ENCODE data around the gene UBE2H. TPM values are rescaled to one million over a fixed set of nuclear protein-coding genes. Genes with fewer than 3 reads are reported as not detected.

Gene UBE2H
- polyA plus RNA-seq, 1 of the 3 experiments (the other 2 are of a cell fraction), result 129 TPM

GRCh38 chr7:129998446-129998845, 45.7 kb upstream of the UBE2H start:
- Histone ChIP-seq H3K9me2 (no peaks in the 10 kb centered on the region), H3K36me3 (replicated peaks in 1 of 2; ENCODE audit: control insufficient read depth in 1 of 2, insufficient read depth in 2 of 2, low read length in 1 of 2) (no peaks in the 10 kb centered on the region), H3K9ac (no peak overlapping the region), H2AFZ (ENCODE audit: low read depth) (no peak overlapping the region), H3K27ac (ENCODE audit: low read depth in 2 of 2, low read length in 1 of 2) (no peak overlapping the region), H3K9me3 (no peaks in the 10 kb centered on the region), H3F3A (replicated peaks; ENCODE audit: insufficient read depth) (no peaks in the 10 kb centered on the region), H3K4me3 (ENCODE audit: low read depth in 2 of 2, low read length in 1 of 2) (no peak overlapping the region), H3K79me2 (ENCODE audit: insufficient read depth) (no peaks in the 10 kb centered on the region), H3K27me3 (ENCODE audit: insufficient read depth) (no peaks in the 10 kb centered on the region), H4K20me1 (ENCODE audit: insufficient read depth) (no peaks in the 10 kb centered on the region), H3K4me2 (no peak overlapping the region), H3K4me1 (ENCODE audit: control insufficient read depth in 1 of 2, insufficient read depth in 2 of 2, low read depth in 1 of 2, low read length in 1 of 2) (no peaks in the 10 kb centered on the region)
- CTCF ChIA-PET, result interaction anchor here (1.9 kb wide), 1 partner anchor 173 kb away, joined by 6 read pairs; no protein-coding TSS in a partner anchor
- TF ChIP-seq EZH2phosphoT487 (IDR thresholded peaks at IDR 0.05; ENCODE audit: borderline replicate concordance, low read depth) (no peak), ZBTB33 (IDR thresholded peaks at IDR 0.05; ENCODE audit: borderline replicate concordance, low read depth) (no peak), CHD2 (IDR thresholded peaks at IDR 0.05; ENCODE audit: low read length, partially characterized antibody) (no peak), ELF1 (IDR thresholded peaks at IDR 0.05) (no peak)
- TF ChIP-seq, protein P1, sequence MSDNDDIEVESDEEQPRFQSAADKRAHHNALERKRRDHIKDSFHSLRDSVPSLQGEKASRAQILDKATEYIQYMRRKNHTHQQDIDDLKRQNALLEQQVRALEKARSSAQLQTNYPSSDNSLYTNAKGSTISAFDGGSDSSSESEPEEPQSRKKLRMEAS (IDR thresholded peaks at IDR 0.05; ENCODE audit: low read depth), result no peak
- no peak for DNase-seq
- POLR2A ChIA-PET, result no interaction called here
- WGBS (ENCODE audit: low lambda C conversion rate), result 96% methylated on average over 5 of the region's 5 CpGs

DNA sequence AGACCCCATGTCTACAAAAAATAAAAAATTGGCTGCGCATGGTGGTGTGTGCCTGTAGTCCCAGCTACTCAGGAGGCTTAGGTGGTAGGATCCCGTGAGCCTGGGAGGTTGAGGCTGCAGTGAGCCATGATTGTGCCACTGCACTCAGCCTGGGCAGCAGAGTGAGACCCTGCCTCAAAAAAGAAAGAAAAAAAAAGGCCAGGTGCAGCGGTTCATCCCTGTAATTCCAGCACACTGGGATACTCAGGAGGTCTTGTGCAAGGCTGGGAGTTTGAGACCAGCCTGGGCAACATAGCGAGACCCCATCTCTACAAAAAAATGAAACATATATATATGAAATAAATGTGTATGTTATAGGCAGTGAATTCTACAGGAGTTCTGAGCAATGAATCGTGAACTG, 44.5 kb upstream of the UBE2H start:
- Histone ChIP-seq H2AFZ (ENCODE audit: low read depth) (no peak overlapping the region), H3K9ac (no peak overlapping the region), H3K9me3 (no peaks in the 10 kb centered on the region), H3K36me3 (replicated peaks in 1 of 2; ENCODE audit: control insufficient read depth in 1 of 2, insufficient read depth in 2 of 2, low read length in 1 of 2) (no peaks in the 10 kb centered on the region), H3K27me3 (ENCODE audit: insufficient read depth) (no peaks in the 10 kb centered on the region), H3K79me2 (ENCODE audit: insufficient read depth) (no peaks in the 10 kb centered on the region), H4K20me1 (ENCODE audit: insufficient read depth) (no peaks in the 10 kb centered on the region), H3K4me3 (ENCODE audit: low read depth in 2 of 2, low read length in 1 of 2) (no peak overlapping the region), H3K9me2 (no peaks in the 10 kb centered on the region), H3F3A (replicated peaks; ENCODE audit: insufficient read depth) (no peaks in the 10 kb centered on the region), H3K4me2 (no peak overlapping the region), H3K27ac (ENCODE audit: low read depth in 2 of 2, low read length in 1 of 2) (no peak overlapping the region), H3K4me1 (ENCODE audit: control insufficient read depth in 1 of 2, insufficient read depth in 2 of 2, low read depth in 1 of 2, low read length in 1 of 2) (no peaks in the 10 kb centered on the region)
- ChIA-PET CTCF (interaction anchor here (0.7 to 1.7 kb wide), 2 partner anchors 13 to 15 kb away, joined by 3 read pairs; no protein-coding TSS in a partner anchor), POLR2A (no interaction called here)
- TF ChIP-seq ZBTB33 (IDR thresholded peaks at IDR 0.05; ENCODE audit: borderline replicate concordance, low read depth), result no peak
- WGBS (ENCODE audit: low lambda C conversion rate), result 74% methylated on average over 5 of the region's 5 CpGs
- DNase-seq, result no peak

- H4K20me1 ChIP-seq (ENCODE audit: insufficient read depth), result no peaks in the 10 kb centered on the region
- no peaks in the 10 kb centered on the region for H3K36me3 ChIP-seq (replicated peaks in 1 of 2; ENCODE audit: control insufficient read depth in 1 of 2, insufficient read depth in 2 of 2, low read length in 1 of 2)
- no peak overlapping the region for H2AFZ ChIP-seq (ENCODE audit: low read depth)
- no peak overlapping the region for H3K27ac ChIP-seq (ENCODE audit: low read depth in 2 of 2, low read length in 1 of 2)
- CTCF ChIA-PET, result interaction anchor here (0.8 to 1.1 kb wide), 3 partner anchors 10 to 160 kb away, joined by 3 read pairs; no protein-coding TSS in a partner anchor
- 89% methylated on average over 8 of the region's 8 CpGs for WGBS (ENCODE audit: low lambda C conversion rate)
- no peaks in the 10 kb centered on the region; a peak in 1 of 4 replicates for H3K4me1 ChIP-seq (ENCODE audit: control insufficient read depth in 1 of 2, insufficient read depth in 2 of 2, low read depth in 1 of 2, low read length in 1 of 2)
- no peak overlapping the region for H3K9ac ChIP-seq
- H3K9me3 ChIP-seq, result no peaks in the 10 kb centered on the region
- H3K4me2 ChIP-seq, result no peak overlapping the region
- POLR2A ChIA-PET, result interaction anchor here (0.6 kb wide), 1 partner anchor 59 kb away, joined by 3 read pairs; no protein-coding TSS in a partner anchor
- no peak overlapping the region for H3K4me3 ChIP-seq (ENCODE audit: low read depth in 2 of 2, low read length in 1 of 2)
- H3F3A ChIP-seq (replicated peaks; ENCODE audit: insufficient read depth), result no peaks in the 10 kb centered on the region
- H3K79me2 ChIP-seq (ENCODE audit: insufficient read depth), result no peaks in the 10 kb centered on the region
- H3K27me3 ChIP-seq (ENCODE audit: insufficient read depth), result no peaks in the 10 kb centered on the region
- no peak for DNase-seq
- no peaks in the 10 kb centered on the region for H3K9me2 ChIP-seq
- TF ChIP-seq CTCF (IDR thresholded peaks at IDR 0.05) (no peak), PBX3 (IDR thresholded peaks at IDR 0.05) (no peak), SMC3 (IDR thresholded peaks at IDR 0.05; ENCODE audit: low read depth, low read length) (no peak), RFX5 (IDR thresholded peaks at IDR 0.05; ENCODE audit: low read length) (no peak), GATA2 (CRISPR knock-in tag; IDR thresholded peaks at IDR 0.05) (no peak), CHD2 (IDR thresholded peaks at IDR 0.05; ENCODE audit: low read length, partially characterized antibody) (no peak), FOXM1 (IDR thresholded peaks at IDR 0.05; ENCODE audit: low read depth) (no peak)
Observed at GRCh38 chr7:129993275-129993674, 40.5 kb upstream of the UBE2H start.

Measured in SK-N-SH (cell line).